HTR-8/SVneo (cell line): Measurements from ENCODE around the gene HCN2.
A peak's percentile ranks its signal among the peaks of the same experiment; 100 is the strongest.

Experiments used
- DNase-seq: peaks from one replicate; pipeline ENCODE4 v3.0.0; 2011; ENCODE audit warnings: low spot score, mixed read lengths; ENCODE audit not compliant: insufficient read length
- FAIRE-seq: peaks from 2 replicates; lab custom pipeline; 2011; peaks lifted over from hg19 to GRCh38; lab: Jason Lieb, UNC

HCN2 gene

GRCh38 chr19:570937-571565, 18.6 kb upstream of the HCN2 start:
- FAIRE-seq (no peak), DNase-seq (no peak)

DNA sequence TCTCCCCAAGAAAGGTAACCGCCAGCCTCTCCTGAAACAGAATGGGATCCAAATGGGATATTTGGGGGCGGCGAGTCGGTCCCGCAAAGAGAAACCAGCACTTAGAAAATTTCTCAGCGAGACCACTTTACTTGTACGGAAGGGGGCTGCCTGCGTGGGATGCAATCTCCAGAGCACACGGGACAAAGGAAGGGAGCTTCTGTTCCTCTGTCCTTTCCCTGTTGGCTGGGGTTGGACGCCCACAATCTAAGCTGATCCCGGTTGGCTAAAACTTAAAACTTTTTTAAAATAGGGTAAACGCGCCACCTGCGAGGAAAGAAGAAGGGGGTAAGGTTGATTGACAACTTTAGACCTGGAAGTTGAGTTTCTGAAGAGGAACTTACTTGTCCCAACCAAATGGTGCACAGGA, 18.1 kb upstream of the HCN2 start:
- DNase-seq = no peak

GRCh38 chr19:572140-572742, 17.4 kb upstream of the HCN2 start, which contains the start of gene BSG:
Gene BSG (plus strand): TSS chr19:572596. CDS start chr19:572635, 39 bp downstream.
- peak; percentile 96 for DNase-seq
- peak; percentile 77 for FAIRE-seq

More for the DNA sequence above, 18.1 kb upstream of the HCN2 start:
- no peak for FAIRE-seq

DNA sequence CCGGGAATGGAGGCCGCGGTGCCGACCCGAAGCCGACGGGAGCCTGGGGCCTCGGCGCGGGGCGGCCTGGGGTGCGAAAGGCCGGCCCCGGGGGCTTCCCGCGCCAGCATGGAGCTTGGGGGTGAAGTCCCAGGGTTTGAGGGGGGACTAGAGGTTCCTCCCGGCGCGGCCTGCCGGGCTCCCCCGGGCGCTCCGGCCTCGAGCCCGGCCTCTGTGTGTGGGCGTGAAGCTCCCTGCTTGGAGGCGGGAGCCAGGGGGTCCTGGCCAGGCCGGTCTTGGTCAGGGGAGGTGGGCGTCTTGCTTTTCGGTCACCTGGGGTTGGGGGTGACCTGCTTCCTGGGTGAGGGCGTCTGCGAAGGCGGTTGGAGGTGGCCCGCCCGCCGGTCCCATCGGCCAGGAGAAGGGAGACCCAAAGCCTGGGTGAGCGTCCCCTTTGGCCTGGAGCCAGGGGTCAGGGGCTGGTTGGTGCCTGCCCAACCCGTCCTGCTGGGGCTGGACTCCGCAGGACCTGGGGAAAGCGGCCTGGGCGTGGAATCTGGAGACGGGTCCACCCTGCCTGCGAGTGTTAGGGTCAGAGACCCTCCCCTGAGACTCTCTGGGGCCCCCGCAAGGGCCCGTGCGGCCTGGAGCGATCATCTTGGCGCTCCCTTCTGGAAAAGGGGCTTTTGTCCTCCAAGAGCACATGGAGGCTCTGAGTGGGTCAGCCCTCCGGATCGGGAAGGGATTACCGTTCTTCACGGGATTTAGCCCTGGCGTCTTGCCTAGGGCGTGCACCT, 16.8 kb upstream of the HCN2 start:
- FAIRE-seq = no peak
- no peak for DNase-seq

- DNase-seq (no peak), FAIRE-seq (no peak)
Measured at GRCh38 chr19:573519-573825, 16.2 kb upstream of the HCN2 start.

- FAIRE-seq = no peak
- no peak for DNase-seq
Measured at GRCh38 chr19:574658-575526, 14.8 kb upstream of the HCN2 start.

GRCh38 chr19:575527-576506, 13.9 kb upstream of the HCN2 start:
- FAIRE-seq (no peak), DNase-seq (peak; percentile 46)

DNA sequence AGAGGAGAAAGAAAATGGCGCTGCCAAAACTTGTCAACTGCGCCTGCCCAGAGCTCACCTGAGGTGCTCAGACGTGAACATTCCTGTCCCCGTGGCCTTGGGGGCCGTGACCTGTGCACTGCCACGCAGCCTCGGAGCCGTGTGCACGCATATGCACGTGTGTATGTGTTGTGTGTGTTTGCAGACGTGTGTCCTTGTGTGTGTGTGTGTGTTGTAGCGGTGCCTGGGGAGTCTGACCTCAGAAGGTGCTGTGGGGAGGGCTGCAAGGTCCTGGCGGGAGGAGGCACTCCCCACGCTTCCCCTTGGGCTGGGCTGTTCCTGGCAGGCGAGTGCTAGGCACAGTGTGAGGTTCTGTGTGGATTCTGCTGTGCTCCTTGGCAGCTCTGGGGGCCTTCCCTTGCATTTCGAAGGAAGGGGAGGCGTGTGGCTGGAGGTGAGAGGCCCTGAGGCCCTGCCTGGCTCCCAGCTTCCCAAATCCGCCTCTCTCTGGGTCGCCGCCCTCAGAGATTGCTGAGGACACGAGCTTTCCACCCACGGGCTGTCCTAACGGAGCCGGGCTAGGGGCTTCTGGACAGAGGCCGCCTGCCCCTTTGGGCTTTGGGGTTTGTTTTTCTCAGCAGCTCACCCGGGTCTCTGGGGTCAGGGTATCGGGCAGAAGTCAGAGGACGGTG, 12.8 kb upstream of the HCN2 start:
- DNase-seq = no peak
- no peak for FAIRE-seq

GRCh38 chr19:577439-578392, 12.0 kb upstream of the HCN2 start:
- DNase-seq (no peak), FAIRE-seq (no peak)

GRCh38 chr19:579111-579841, 10.4 kb upstream of the HCN2 start:
- no peak for FAIRE-seq
- no peak for DNase-seq

GRCh38 chr19:579842-580155, 9.9 kb upstream of the HCN2 start:
- FAIRE-seq (no peak), DNase-seq (no peak)

- no peak for FAIRE-seq
- DNase-seq = no peak
Measured at GRCh38 chr19:580274-580835, 9.3 kb upstream of the HCN2 start.

DNA sequence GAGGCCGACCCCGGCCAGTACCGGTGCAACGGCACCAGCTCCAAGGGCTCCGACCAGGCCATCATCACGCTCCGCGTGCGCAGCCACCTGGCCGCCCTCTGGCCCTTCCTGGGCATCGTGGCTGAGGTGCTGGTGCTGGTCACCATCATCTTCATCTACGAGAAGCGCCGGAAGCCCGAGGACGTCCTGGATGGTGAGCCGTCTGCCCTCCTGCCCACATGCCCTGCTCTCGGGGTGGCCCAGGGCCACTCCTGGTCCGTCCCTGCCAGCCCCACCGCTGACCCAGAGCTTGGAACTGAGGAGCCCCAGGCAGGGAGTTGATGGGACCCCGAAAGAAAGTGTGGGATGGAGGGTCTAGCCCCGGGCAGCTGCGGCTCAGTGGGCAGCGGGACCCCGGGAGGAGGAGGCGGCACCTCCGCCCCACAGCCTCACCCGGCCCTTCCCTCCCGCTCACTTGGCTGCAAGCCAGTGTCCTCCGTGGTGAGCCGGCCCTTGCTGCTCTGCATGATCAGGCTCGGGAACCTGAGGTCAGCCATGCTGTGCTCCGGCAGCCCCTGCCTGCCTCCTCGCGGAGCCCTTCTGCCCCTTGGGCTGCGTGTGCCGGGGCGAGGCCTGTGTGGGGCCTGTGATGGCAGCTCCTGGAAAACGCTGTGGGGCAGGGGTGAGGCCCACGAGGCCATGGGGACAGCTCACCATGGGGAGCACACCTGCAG, 8.1 kb upstream of the HCN2 start:
- DNase-seq = no peak
- FAIRE-seq = no peak

DNA sequence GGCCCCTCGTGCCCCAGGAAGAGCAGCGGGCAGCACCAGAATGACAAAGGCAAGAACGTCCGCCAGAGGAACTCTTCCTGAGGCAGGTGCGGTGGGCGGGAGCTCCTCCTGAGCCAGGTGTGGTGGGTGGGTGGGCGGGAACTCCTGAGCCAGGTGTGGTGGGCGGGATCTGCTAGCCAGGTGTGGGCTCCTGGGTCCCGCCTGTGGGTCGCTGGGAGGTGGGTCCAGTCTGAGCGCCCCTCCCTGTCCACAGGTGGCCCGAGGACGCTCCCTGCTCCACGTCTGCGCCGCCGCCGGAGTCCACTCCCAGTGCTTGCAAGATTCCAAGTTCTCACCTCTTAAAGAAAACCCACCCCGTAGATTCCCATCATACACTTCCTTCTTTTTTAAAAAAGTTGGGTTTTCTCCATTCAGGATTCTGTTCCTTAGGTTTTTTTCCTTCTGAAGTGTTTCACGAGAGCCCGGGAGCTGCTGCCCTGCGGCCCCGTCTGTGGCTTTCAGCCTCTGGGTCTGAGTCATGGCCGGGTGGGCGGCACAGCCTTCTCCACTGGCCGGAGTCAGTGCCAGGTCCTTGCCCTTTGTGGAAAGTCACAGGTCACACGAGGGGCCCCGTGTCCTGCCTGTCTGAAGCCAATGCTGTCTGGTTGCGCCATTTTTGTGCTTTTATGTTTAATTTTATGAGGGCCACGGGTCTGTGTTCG, 7.0 kb upstream of the HCN2 start:
- FAIRE-seq = no peak

DNA sequence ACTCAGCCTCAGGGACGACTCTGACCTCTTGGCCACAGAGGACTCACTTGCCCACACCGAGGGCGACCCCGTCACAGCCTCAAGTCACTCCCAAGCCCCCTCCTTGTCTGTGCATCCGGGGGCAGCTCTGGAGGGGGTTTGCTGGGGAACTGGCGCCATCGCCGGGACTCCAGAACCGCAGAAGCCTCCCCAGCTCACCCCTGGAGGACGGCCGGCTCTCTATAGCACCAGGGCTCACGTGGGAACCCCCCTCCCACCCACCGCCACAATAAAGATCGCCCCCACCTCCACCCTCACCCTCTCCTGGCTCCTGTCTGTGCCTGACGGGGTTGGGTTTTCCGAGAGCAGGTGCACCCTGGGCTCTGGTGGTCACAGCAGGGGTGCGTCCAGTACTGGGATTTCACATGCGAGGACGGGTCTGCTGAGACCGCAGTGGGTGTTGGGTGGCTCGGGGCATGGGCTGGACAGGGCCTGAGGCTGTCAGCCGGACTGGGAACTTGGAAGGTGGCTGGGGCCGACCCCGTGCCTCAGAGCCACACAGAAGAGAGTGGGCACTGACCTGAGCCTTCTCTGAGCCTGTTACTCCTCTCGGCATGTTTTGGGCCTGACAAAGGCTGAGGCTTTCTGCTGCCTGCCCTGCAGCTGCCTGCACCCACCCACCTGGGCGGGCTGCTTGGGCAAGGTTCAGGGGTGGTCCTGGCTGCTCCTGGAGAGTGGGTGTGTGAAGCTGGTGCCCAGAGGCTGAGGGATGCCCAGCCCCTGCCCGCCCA, 6.3 kb upstream of the HCN2 start:
- FAIRE-seq (no peak), DNase-seq (no peak)

More for the DNA sequence above, 7.0 kb upstream of the HCN2 start:
- DNase-seq = no peak
